Measurements from ENCODE around the gene TEAD3.

TEAD3 gene

GRCh38 chr6:35487658-35488516 lies 9.0 kb downstream of the TEAD3 start:
- TF ChIP-seq CTCF (IDR thresholded peaks at IDR 0.05; ENCODE audit: unreplicated experiment in 3 of 3) = no peak
- no peaks in the 10 kb centered on the region for H3K9me3 Mint-ChIP-seq
- peak overlapping the region in 2 of 3 experiments; percentile 13 to 33 for H3K4me3 Mint-ChIP-seq
- no peaks in the 10 kb centered on the region for H3K27me3 Mint-ChIP-seq (ENCODE audit: low read depth)
- H3K27ac Mint-ChIP-seq = peak overlapping the region; percentile 90 to 94 (median 93)
- H3K4me1 Mint-ChIP-seq = peaks cover 63% of the 10 kb centered on the region
- H3K36me3 Mint-ChIP-seq (ENCODE audit: low read depth) = peaks cover 7% of the 10 kb centered on the region

- no peak for TF ChIP-seq CTCF (IDR thresholded peaks at IDR 0.05; ENCODE audit: unreplicated experiment in 3 of 3)
- Mint-ChIP-seq H3K9me3 (no peaks in the 10 kb centered on the region), H3K4me3 (peak overlapping the region in 2 of 3 experiments; percentile 47 to 51), H3K27ac (peak overlapping the region; percentile 80 to 95 (median 93)), H3K4me1 (peaks cover 51% of the 10 kb centered on the region), H3K27me3 (ENCODE audit: low read depth) (no peaks in the 10 kb centered on the region), H3K36me3 (ENCODE audit: low read depth) (peaks cover 13% of the 10 kb centered on the region)
Observed at GRCh38 chr6:35486005-35486925, 10.6 kb downstream of the TEAD3 start.

GRCh38 chr6:35485402-35485877 lies 11.4 kb downstream of the TEAD3 start:
- H3K9me3 Mint-ChIP-seq = no peaks in the 10 kb centered on the region
- H3K27ac Mint-ChIP-seq = peak overlapping the region in 2 of 3 experiments; percentile 89 to 93
- no peak for TF ChIP-seq CTCF (IDR thresholded peaks at IDR 0.05; ENCODE audit: unreplicated experiment in 3 of 3)
- no peaks in the 10 kb centered on the region for H3K27me3 Mint-ChIP-seq (ENCODE audit: low read depth)
- H3K36me3 Mint-ChIP-seq (ENCODE audit: low read depth) = peaks cover 20% of the 10 kb centered on the region
- H3K4me3 Mint-ChIP-seq = peak overlapping the region in 1 of 3 experiments; percentile 49
- H3K4me1 Mint-ChIP-seq = peaks cover 43% of the 10 kb centered on the region

DNA sequence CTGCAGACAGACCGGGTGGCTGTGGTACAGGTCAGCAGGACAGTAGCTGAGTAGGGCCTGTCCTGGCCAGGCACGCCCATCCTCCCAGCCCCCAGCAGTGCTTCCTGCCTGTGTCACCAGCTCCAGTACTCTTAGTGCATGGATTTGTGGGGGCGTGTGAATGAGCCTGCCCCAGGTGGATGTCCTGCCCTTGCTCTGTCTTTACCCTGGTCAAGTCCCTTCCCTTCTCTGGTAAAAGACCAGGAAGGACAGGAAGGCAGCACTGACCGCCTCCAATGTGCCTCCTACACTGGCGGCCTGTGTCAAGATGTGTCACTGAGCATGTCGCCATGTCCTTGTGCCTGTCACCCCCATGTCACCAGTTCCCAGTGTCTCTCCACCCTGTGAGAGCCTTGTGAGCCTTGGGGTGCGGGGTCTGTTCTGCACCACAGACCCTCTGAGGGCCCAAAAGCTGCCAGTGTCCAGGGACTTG lies 11.9 kb downstream of the TEAD3 start:
- no peak for TF ChIP-seq CTCF (IDR thresholded peaks at IDR 0.05; ENCODE audit: unreplicated experiment in 3 of 3)
- no peaks in the 10 kb centered on the region for H3K9me3 Mint-ChIP-seq
- H3K4me3 Mint-ChIP-seq = no peak overlapping the region
- peaks cover 21% of the 10 kb centered on the region for H3K36me3 Mint-ChIP-seq (ENCODE audit: low read depth)
- peak overlapping the region; percentile 29 to 93 (median 44) for H3K27ac Mint-ChIP-seq
- peaks cover 38% of the 10 kb centered on the region for H3K4me1 Mint-ChIP-seq
- no peaks in the 10 kb centered on the region for H3K27me3 Mint-ChIP-seq (ENCODE audit: low read depth)

DNA sequence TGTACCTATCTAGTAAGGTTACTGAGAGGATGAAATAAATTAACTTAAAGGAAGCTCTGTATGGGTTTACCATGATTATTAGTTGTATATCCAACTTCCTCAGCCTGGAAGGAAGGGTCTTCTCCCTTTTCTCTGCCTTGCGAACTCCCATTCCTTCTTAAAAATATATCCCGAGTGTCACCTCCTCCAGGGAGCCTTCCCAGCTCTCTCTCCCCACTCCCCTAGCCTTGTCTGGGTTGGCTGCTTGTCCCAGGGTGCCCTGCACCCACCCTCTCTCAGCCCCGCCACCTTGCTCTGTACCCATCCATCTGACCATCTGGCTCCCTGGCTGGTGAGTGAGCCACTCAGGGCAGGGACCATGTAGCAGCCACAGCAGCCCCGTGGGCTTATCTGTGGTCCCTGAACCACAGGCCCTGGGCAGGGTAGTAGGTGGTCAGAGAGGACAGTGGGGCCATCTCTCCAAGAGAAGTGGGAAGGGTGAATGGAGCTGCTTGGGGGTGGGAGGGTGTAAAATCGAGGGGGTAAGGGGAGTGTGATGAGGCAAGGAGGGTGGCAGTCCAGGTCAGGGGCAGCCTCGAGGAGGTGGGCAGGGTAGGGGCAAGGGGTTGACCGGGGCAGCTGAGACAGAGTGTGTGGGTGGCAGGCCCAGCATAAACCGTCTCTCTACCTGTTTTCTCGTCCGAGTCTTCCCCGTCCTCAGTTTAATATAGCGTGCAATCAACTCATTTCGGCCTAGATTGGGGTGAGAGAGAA lies 12.8 kb downstream of the TEAD3 start:
- no peak for TF ChIP-seq CTCF (IDR thresholded peaks at IDR 0.05; ENCODE audit: unreplicated experiment in 3 of 3)
- Mint-ChIP-seq H3K27ac (peak overlapping the region; percentile 64 to 93 (median 91)), H3K36me3 (ENCODE audit: low read depth) (peaks cover 21% of the 10 kb centered on the region), H3K27me3 (ENCODE audit: low read depth) (no peaks in the 10 kb centered on the region), H3K9me3 (no peaks in the 10 kb centered on the region), H3K4me3 (no peak overlapping the region), H3K4me1 (peaks cover 36% of the 10 kb centered on the region)
